COLO829 (cell line): ENCODE data around the gene EGR1.
"Not testable (repeated sequence)": the region's sequence is repeated elsewhere in the genome, so short reads cannot be mapped to it uniquely, and the experiment has no call there.

Experiments used
- DNase-seq: peaks from one replicate; pipeline ENCODE4 v3.0.0; 2012; ENCODE audit warnings: low spot score

Gene EGR1

DNA sequence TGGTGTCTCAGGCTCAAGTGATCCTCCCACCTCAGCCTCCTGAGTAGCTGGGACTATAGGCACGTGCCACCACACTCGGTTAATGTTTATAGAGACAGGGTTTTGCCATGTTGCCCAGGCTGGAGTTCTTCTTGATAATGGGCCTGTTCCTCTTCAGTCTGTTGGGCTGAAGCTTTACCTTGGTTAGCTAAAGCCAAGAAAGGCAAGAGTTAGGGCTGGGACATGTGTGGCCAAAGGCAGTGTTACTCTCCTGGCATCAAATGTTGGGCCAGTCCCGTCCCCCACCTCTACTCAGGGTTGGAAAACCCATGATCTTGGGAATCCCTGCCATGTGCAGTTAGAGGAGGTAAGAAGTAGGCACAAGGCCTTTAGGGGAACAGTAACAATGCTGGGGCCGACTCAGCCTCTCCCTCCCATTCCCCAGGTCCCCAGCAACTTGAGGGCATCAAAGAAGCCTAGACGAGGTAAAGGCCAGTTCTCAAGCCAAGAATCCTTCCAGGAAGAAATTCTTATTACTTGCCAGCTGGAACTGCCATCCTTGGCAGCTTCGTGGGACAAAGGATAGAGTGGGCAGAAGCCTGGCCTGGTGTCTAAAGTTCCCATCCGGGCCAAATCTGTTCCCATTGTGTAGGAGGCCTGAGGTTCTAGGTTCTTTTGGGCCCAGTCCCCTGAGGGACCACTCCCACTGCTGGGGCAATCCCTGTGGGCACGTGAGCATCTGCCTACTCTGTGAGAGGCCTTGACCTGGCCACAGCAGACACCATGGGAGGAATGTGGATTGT lies 4.5 kb downstream of the EGR1 start:
- no peak for DNase-seq

- DNase-seq = no peak
Observed at GRCh38 chr5:138470322-138471051, 5.2 kb downstream of the EGR1 start.

GRCh38 chr5:138471052-138471361 lies 5.7 kb downstream of the EGR1 start:
- DNase-seq = no peak

- DNase-seq = no peak
Observed at GRCh38 chr5:138472353-138472752, 7.1 kb downstream of the EGR1 start.

- DNase-seq = not testable (repeated sequence)
Observed at GRCh38 chr5:138473151-138473550, 7.9 kb downstream of the EGR1 start.

GRCh38 chr5:138476918-138477317 lies 11.6 kb downstream of the EGR1 start:
- no peak for DNase-seq

DNA sequence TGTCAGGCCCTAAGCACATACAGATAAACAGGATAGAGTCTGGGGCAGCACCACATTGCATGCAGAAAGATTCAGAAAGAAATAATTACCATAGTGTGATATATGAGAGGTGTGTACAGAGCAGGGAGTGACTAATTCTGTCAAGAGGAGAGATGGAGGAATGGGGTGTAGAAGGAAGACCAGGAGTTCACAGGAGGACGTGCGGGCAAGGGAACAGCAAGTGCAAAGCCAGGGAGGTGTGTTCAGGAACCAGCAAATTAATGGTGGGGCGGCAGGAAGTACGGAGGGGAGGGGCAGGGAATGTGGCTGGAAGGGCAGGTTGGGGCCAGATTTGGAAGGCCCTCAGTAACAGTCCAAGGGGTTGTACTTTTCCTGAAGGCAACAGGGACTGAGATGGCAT lies 17.4 kb downstream of the EGR1 start:
- DNase-seq = no peak

GRCh38 chr5:138488481-138488945 lies 23.2 kb downstream of the EGR1 start:
- DNase-seq = no peak

DNA sequence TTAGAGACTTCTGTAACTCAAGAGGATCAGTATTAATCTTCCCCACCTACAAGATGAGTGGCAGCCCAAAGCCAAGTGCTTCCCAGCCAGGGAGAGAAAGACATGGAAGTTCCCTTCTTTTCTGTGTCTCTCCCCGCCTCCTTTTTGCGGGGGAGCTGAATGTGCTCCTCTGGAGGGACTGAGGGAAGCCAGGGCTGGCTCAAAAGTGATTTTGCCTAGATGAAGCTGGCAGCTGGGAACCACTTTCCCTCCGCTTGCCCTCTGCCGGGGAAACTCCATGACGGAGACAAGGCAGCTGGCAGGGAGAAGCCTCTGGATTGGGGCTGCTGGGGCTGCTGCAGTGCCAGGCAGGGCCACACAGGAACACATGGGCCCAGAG lies 24.4 kb downstream of the EGR1 start:
- DNase-seq = no peak

DNA sequence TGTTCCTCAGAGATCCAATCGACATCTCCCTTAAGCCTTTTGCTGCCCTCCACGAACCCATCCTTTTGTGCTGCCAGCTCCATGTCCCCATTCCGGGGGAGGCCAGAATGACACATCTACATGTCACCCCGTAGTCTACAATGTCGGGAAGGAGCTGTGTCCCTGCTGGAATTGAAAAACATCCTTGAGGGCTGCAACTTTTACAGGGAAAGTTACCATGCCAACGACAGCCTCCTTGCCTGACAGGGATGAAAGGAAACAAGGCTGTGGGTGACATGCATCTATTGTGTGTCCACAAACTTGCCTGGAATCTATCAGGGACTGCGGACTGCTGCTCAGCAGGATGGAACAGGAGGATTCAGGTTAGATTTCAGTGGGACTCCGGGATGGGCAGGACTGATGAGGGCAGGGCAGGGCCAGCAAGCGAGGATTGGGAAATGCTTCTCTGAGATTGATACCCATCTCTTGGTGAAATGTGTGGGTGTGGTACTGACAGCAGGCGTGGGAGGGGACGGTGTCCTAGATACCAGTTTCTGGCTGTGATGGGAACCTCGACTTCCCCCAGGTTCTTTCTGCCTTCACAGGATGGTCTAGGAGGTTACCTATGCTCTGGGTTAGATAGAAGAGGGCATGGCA lies 25.5 kb downstream of the EGR1 start:
- no peak for DNase-seq

DNA sequence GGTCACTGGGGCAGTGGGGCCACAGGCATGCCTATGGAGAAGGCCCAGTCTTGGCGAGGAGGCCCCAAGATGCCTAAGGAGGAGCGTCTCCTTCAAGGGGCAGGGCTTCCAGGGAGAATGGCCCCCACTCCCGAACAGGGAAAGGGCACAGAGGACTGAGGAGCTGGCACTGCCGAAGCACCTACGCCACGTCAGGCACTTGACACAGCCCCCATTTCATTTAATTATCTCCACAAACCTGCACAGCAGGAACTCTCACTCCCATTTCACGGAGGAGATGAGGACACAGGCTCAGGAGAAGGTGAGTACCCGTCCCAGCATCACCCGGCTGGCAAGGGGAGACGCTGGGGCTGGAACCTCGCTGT lies 26.0 kb downstream of the EGR1 start:
- no peak for DNase-seq

GRCh38 chr5:138491669-138492559 lies 26.6 kb downstream of the EGR1 start:
- peak; percentile 51 for DNase-seq

- DNase-seq = no peak
Observed at GRCh38 chr5:138492560-138493045, 27.3 kb downstream of the EGR1 start.

DNA sequence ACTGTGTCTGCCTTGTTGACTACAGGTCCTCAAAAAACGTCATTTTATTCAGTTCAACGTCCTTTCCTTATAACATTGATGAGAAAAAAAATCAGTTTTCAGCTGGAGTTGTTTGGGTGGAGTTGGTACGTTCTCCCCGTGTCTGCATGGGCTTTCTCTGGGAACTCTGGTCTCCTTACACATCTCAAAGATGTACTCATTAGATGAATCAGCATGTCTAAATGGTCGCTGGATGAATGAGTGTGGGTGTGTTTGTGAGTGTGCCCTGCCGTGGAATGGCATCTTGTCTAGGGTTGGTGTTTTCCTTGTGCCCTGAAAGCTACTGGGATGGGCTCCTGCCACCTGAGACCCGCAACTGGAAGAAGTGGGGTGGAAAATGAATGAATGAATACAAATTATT lies 30.1 kb downstream of the EGR1 start:
- no peak for DNase-seq

DNA sequence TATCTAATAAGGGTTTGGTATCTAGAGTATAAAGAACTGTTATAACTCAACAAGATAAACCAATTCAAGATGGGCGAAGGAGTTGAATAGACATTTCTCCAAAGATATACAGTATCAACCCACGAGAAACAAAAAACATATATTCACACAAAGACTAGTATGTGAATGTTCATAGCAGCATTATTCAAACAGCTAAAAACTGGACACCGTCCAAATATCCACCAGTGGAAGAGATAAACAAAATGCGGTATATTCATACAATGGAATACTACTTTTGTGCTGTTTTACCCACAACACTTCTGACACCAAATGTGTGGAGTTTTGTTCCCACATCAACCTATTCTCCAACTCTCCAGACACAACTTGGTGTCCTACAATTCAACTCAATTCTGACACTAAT lies 33.1 kb downstream of the EGR1 start:
- no peak for DNase-seq

DNA sequence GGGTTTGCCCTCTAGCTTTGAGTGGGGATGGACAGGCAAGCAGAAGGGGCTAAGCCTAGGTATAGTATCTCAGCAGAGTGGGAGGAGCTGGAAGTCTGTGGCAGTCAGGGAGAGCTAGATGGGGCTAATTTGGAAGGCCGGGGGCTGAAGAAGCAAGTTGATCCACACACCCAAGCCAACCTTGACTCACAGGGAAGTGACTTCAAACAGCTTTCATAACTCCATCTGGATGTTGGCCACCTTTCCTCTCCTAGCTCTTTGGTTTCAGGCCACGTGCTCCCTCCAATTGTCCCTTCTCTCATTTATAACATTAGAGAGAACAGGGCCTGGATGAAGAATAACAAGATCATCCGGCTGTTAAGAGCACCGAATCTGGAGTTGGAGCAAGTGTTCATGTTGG lies 36.8 kb downstream of the EGR1 start:
- no peak for DNase-seq

DNA sequence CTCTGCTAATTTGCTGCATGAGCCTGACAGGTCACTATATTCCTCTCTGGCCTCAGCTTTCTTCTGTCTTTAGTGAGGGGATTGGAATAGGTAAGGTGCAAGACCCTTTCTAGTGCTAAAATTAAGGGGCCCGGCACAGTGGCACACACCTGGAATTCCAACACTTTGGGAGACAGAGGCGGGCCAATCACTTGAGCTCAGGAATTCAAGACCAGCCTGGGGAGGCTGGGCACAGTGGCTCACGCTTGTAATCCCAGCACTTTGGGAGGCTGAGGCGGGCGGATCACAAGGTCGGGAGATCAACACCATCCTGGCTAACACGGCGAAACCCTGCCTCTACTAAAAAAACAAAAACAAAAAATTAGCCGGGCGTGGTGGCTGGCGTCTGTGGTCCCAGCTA lies 37.2 kb downstream of the EGR1 start:
- DNase-seq = no peak

GRCh38 chr5:138503487-138504270 lies 38.4 kb downstream of the EGR1 start:
- DNase-seq = peak; percentile 62

DNA sequence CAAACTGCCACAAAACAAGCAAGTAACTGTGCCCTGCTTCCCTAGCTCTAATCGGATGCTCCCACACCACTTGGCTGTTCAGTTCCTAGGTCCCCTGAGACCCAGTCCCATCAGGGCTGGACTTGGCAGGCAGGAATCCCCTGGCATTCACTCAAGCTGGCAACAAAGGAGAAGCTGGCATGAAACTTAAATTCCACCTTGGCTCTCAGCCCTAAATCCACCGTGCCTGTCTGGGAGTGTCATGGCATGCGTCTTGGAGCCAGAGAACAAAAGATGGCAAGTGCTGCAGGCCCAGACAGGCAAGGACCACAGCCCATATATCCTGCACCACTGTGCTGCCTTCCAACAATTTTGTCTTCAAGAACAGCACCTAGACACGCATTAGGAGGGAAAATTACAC lies 39.5 kb downstream of the EGR1 start:
- no peak for DNase-seq

GRCh38 chr5:138506370-138507306 lies 41.4 kb downstream of the EGR1 start:
- no peak for DNase-seq
